Measurements from ENCODE around the gene AKAP8.
A peak's percentile ranks its signal among the peaks of the same experiment; 100 is the strongest.
"Not testable (repeated sequence)": the region's sequence is repeated elsewhere in the genome, so short reads cannot be mapped to it uniquely, and the experiment has no call there.

The AKAP8 gene

GRCh38 chr19:15372470-15372869, 7.1 kb downstream of the AKAP8 start:
- no peak for DNase-seq

- no peak for DNase-seq
Measured at GRCh38 chr19:15371786-15372380, 7.7 kb downstream of the AKAP8 start.

- DNase-seq = no peak
Measured at GRCh38 chr19:15371119-15371518, 8.5 kb downstream of the AKAP8 start.

- no peak for DNase-seq
Measured at GRCh38 chr19:15369594-15369891, 10.0 kb downstream of the AKAP8 start.

GRCh38 chr19:15368798-15369593, 10.6 kb downstream of the AKAP8 start:
- DNase-seq = no peak

- no peak for DNase-seq
Measured at GRCh38 chr19:15368051-15368632, 11.4 kb downstream of the AKAP8 start.

GRCh38 chr19:15367439-15367838, 12.1 kb downstream of the AKAP8 start:
- DNase-seq = no peak

GRCh38 chr19:15365264-15365663, 14.3 kb downstream of the AKAP8 start:
- DNase-seq = no peak

GRCh38 chr19:15363791-15364190, 15.8 kb downstream of the AKAP8 start:
- DNase-seq = not testable (repeated sequence)

GRCh38 chr19:15363048-15363447, 16.5 kb downstream of the AKAP8 start:
- not testable (repeated sequence) for DNase-seq

GRCh38 chr19:15360015-15360414, 19.6 kb downstream of the AKAP8 start:
- not testable (repeated sequence) for DNase-seq

GRCh38 chr19:15358918-15359317, 20.7 kb downstream of the AKAP8 start:
- DNase-seq = no peak

- no peak for DNase-seq
Measured at GRCh38 chr19:15357906-15358305, 21.7 kb downstream of the AKAP8 start.

GRCh38 chr19:15354566-15355296, 24.9 kb downstream of the AKAP8 start:
- DNase-seq = no peak

- no peak for DNase-seq
Measured at GRCh38 chr19:15353908-15354307, 25.7 kb downstream of the AKAP8 start.

- not testable (repeated sequence) for DNase-seq
Measured at GRCh38 chr19:15352535-15352934, 27.1 kb downstream of the AKAP8 start.

- not testable (repeated sequence) for DNase-seq
Measured at GRCh38 chr19:15341328-15341727, 38.3 kb downstream of the AKAP8 start.

- no peak for DNase-seq
Measured at GRCh38 chr19:15340086-15340485, 39.5 kb downstream of the AKAP8 start.

- peak; percentile 66 for DNase-seq
Measured at GRCh38 chr19:15337202-15337601, 42.4 kb downstream of the AKAP8 start.

GRCh38 chr19:15335992-15336391, 43.6 kb downstream of the AKAP8 start:
- DNase-seq = not testable (repeated sequence)

GRCh38 chr19:15332311-15332996, 47.1 kb downstream of the AKAP8 start, which contains the start of gene BRD4:
Gene BRD4, minus strand, starts transcription at chr19:15332539. Its CDS starts 59,440 bp downstream, at chr19:15273099.
- DNase-seq = peak; percentile 51

- DNase-seq = peak; percentile 35
Measured at GRCh38 chr19:15331419-15332310, 47.9 kb downstream of the AKAP8 start.
